A549 treated with AZD9567 at 1 μM for 4 hours (cell line): ENCODE measurements around the gene INPP4B. TPM values are rescaled to one million over a fixed set of nuclear protein-coding genes. Genes with fewer than 3 reads are reported as not detected.

Experiments
- total RNA-seq: library from RNA; stranded (reverse); fragments of 200-300 nt; extraction: Qiagen RNA extraction; gene quantifications from 5 replicates; pipeline ENCODE4 v1.2.3, GENCODE V29; 2022; ENCODE audit not compliant: insufficient read depth

INPP4B gene
- total RNA-seq: 3.0 to 5.4 TPM (median 4.5 TPM) in 5 replicates

GRCh38 chr4:142846108-142846728, at the start of gene INPP4B:
Gene INPP4B (minus strand): TSS chr4:142846301.

